Ramos (cell line): ENCODE results near the gene ZNF709.
"Not testable (repeated sequence)": the region's sequence is repeated elsewhere in the genome, so short reads cannot be mapped to it uniquely, and the experiment has no call there.

Experiments used
- in situ Hi-C: fragments of 300-500 bp; cut with MboI; formaldehyde crosslinking; loops from one replicate; pipeline ENCODE4 v1.14.3; 2022; ENCODE audit warnings: low sequenced_read_pairs; ENCODE audit not compliant: unreplicated experiment

ZNF709 gene

GRCh38 chr19:12484371-12485051 lies at the start of gene ZNF709:
Gene ZNF709, minus strand, starts transcription at chr19:12484816. Its CDS starts 159 bp downstream, at chr19:12484657.
- in situ Hi-C loops = no loop called here

GRCh38 chr19:12527034-12527836 lies 42.6 kb upstream of the ZNF709 start:
- in situ Hi-C loops = no loop called here

GRCh38 chr19:12526542-12526941 lies 41.9 kb upstream of the ZNF709 start:
- in situ Hi-C loops = no loop called here

DNA sequence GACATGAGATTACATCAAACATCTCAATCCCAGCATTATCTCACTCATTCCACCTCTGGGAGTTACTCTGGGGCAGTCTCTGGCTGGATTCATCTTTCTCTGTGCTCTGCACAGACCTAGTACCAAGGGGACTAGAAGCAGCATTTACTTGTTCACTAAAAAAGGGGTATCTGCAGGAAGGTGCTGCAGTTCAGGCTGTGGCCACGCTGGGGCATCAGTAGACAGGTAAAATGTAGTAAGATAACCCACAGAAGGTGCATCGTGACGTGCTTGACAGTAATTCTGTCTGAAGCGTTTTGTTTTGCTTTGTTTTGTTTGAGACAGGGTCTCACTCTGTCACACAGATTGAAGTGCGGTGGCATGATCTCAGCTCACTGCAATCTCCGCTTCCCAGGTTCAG lies 37.4 kb upstream of the ZNF709 start:
- in situ Hi-C loops = no loop called here

DNA sequence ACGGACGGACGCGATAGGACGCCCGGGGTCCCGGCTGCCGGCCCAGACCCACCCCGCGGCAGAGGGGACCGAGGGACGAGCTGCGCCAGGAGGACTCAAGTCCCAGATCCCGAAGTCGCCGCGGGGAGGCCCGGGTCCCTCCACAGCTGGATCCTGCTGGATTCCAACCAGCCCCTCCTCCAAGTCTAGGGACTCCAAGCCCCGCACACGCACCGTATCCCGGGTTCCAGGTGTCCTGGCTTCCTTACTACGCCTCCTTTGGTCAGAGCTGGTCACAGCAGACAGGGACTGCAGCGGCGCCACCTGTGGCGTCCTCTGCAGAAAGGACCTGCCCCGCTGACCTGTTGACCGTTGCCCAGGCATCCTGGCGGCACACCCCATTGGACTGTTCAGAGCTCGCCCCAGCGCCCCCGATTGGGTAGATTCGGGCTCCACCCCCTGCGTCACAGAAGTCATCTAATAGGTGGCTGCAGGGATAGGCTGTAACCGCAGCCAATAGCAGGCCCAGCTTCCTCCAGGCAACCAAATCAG lies 29.0 kb upstream of the ZNF709 start:
- in situ Hi-C loops = no loop called here

- in situ Hi-C loops = no loop called here
These were observed 12.4 kb upstream of the ZNF709 start for GRCh38 chr19:12497032-12497431.

GRCh38 chr19:12496480-12496879 lies 11.9 kb upstream of the ZNF709 start:
- in situ Hi-C loops = no loop called here

DNA sequence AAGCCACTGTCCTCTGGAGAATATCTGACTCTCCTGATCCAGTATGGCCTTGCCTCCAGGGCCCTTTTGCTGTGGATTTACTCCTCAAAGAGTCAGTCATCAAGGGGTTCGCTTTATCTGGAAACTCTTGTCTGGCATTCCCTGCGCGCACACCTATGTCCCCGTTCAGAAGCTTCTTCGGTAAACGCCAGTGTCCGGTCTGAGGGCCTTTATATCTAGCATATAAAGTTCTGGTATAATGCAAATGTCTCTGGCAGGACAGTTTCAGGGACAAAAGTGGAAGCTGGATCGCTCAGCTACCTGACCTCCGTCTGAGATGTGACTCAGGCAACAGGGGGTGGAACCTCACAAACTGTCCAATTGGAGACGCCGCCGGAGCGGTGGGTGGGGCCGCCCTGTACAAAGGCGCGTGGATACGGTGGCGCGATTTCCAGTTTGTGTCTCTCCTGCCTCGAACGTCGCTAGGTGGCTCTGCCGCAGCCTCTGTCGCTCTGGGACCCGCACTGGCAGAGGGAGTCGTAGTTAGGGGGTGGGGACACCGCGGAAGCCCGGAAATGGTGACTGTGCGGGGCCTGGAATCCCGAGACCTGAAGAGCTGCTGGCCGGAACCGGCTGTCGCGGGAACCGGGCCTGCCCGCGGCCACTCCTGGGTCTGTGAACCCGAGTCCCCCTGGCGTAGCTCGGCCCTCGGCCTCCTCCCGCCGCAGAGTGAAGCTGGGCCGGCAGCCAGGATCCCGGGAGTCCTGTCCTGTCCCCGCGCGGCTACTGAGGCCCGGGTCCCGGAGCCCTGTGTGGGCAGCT lies 10.6 kb upstream of the ZNF709 start:
- in situ Hi-C loops = no loop called here

DNA sequence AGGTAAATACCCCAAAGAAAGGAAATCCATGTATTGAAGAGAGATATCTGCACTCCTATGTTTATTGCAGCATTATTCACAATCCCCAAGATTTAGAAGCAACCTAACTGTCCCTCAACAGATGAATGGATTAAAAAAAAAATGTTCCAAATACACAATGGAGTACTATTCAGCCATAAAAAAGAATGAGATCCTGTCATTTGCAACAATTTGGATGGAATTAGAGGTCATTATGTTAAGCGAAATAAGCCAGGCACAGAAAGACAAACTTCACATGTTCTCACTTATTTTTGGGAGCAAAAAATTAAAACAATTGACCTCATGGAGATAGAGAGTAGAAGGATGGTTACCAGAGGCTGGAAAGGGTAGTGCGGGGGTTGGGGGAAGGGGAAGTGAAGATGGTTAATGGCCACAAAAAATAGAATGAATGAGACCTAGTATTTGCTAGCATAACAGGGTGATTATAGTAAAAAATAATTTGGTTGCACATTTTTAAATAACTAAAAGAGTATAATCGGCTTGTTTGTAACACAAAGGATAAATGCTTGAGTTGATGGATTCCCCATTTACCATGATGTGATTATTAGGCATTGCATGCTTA lies 9.7 kb upstream of the ZNF709 start:
- in situ Hi-C loops = no loop called here

- in situ Hi-C loops = not testable (repeated sequence)
These were observed 1.7 kb upstream of the ZNF709 start for GRCh38 chr19:12486265-12486783.

DNA sequence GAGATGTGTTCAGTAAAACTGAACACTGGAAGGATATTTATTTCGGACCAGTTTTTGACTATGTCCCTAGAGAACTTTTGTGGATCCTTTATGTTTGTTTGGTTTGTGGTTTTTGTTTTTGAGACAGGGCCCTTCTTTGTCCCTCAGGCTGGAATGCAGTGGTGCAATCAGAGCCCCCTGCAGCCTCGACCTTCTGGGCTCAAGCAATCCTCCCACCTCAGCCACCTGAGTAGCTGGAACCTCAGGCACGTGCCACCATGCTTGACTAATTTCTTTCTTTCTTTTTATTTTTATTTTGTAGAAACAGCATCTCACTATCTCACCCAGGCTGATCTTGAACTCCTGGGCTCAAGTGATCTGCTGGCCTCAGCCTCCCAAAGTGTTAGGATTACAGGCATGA lies 955 bp upstream of the ZNF709 start:
- in situ Hi-C loops = no loop called here

- in situ Hi-C loops = no loop called here
These were observed 418 bp upstream of the ZNF709 start for GRCh38 chr19:12485052-12485416.

DNA sequence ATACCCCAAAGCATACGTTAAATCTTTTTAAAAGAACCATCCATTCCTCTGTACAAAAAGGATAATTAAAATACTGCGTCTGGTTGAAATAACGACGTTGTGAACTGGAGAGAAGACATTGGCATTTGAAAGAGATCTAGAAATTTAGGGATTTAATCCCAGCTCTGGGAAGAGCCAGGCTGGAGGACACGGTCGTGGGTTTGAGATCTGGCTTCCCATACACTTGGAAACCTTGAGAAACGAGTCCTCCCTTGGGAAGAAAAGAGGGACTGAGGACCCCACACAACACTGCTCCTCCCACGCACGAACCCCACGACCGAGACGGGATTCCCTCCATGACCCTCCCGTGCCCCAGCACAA lies 625 bp downstream of the ZNF709 start:
- in situ Hi-C loops = no loop called here

- in situ Hi-C loops = no loop called here
These were observed 2.1 kb downstream of the ZNF709 start for GRCh38 chr19:12482509-12482886.

- in situ Hi-C loops = no loop called here
These were observed 2.7 kb downstream of the ZNF709 start for GRCh38 chr19:12481781-12482508.

GRCh38 chr19:12478234-12478941 lies 6.2 kb downstream of the ZNF709 start:
- in situ Hi-C loops = no loop called here

DNA sequence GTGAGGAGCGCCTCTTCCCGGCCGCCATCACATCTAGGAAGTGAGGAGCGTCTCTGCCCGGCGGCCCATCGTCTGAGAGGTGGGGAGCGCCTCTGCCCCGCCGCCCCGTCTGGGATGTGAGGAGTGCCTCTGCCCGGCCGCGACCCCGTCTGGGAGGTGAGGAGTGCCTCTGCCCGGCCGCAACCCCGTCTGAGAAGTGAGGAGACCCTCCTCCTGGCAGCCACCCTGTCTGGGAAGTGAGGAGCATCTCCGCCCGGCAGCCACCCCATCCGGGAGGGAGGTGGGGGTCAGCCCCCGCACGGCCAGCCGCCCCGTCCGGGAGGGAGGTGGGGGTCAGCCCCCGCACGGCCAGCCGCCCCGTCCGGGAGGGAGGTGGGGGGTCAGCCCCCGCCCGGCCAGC lies 17.0 kb downstream of the ZNF709 start:
- in situ Hi-C loops = not testable (repeated sequence)

DNA sequence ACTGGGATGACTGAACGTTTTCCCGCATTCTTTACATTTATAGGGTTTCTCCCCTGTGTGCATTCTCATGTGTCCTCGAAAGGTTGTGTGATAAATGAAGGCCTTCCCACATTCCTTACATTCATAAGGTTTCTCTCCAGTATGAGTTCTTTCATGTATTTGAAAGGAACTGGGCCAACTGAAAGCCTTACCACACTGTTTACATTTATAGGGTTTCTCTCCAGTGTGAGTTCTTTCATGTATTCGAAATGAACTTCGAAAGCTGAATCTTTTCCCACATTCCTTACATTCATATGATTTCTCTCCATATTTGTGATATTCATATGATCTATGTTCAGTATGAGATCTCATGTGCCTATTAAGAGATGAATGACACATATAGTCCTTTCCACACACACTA lies 19.4 kb downstream of the ZNF709 start:
- in situ Hi-C loops = no loop called here

- in situ Hi-C loops = no loop called here
These were observed 19.8 kb downstream of the ZNF709 start for GRCh38 chr19:12464769-12465168.
